Measurements from ENCODE around the gene ENTHD1. TPM values are rescaled to one million over a fixed set of nuclear protein-coding genes. Genes with fewer than 3 reads are reported as not detected.

Gene ENTHD1
- total and polyA plus RNA-seq, 2 of the 8 experiments (the other 6 are each of a cell fraction or from before 2014, with no cell fraction given), result not detected

GRCh38 chr22:39935116-39935515 lies 41.6 kb upstream of the ENTHD1 start:
- Histone ChIP-seq H3K18ac (ENCODE audit: extremely low read depth, low read length) (no peak overlapping the region), H2AFZ (ENCODE audit: low read length) (no peak overlapping the region), H4K5ac (ENCODE audit: insufficient read length, low read depth, low read length) (no peak overlapping the region), H3K23me2 (ENCODE audit: low read depth, low read length) (no peaks in the 10 kb centered on the region; the same call in 1 of the 2 replicates), H4K8ac (ENCODE audit: extremely low read depth, insufficient read depth, low read length) (no peak overlapping the region), H4K91ac (replicated peaks; ENCODE audit: insufficient read length, low read length) (no peak overlapping the region), H3K36me3 (ENCODE audit: control insufficient read depth in 2 of 4, insufficient read depth in 4 of 4, low read length in 3 of 4) (no peaks in the 10 kb centered on the region), H3K9ac (replicated peaks in 1 of 4; ENCODE audit: extremely low read depth in 1 of 4, low read depth in 3 of 4, low read length in 3 of 4) (no peak overlapping the region), H3K23ac (ENCODE audit: insufficient read length) (no peak overlapping the region), H3K14ac (ENCODE audit: insufficient read length) (no peak overlapping the region), H2BK20ac (ENCODE audit: low read length) (no peak overlapping the region), H3K4me3 (ENCODE audit: extremely low read depth in 1 of 4, insufficient read depth in 2 of 4, low read depth in 3 of 4, low read length in 4 of 4) (no peak overlapping the region), H4K20me1 (replicated peaks in 1 of 2; ENCODE audit: control insufficient read depth in 1 of 2, insufficient read depth in 2 of 2, low read length in 2 of 2) (no peaks in the 10 kb centered on the region), H3K4ac (replicated peaks; ENCODE audit: insufficient read length, low read depth, low read length) (no peak overlapping the region), H3K27ac (ENCODE audit: low read depth, low read length) (no peak overlapping the region), H2AK5ac (ENCODE audit: low read depth, low read length) (no peak overlapping the region), H3K4me2 (ENCODE audit: insufficient read depth in 1 of 2, low read depth in 2 of 2, low read length in 2 of 2) (no peak overlapping the region), H3K27me3 (replicated peaks in 1 of 4; ENCODE audit: control insufficient read depth in 3 of 4, extremely low read depth in 1 of 4, insufficient read depth in 3 of 4, low read length in 3 of 4) (no peaks in the 10 kb centered on the region; a peak in 1 of 7 replicates), H2BK15ac (ENCODE audit: low read length) (no peak overlapping the region), H3K79me1 (ENCODE audit: low read depth, low read length) (no peaks in the 10 kb centered on the region), H2BK12ac (ENCODE audit: low read depth, low read length) (no peak overlapping the region), H3K9me3 (ENCODE audit: insufficient read depth in 2 of 2, low read depth in 1 of 2, low read length in 1 of 2) (no peaks in the 10 kb centered on the region), H3K4me1 (replicated peaks in 1 of 4; ENCODE audit: control insufficient read depth in 3 of 4, insufficient read depth in 4 of 4, low read length in 3 of 4) (peaks cover 0 to 11% (median 4%) of the 10 kb centered on the region in 4 experiments; a peak in 6 of 7 replicates), H2BK5ac (ENCODE audit: low read depth, low read length) (no peak overlapping the region), H3K79me2 (ENCODE audit: control insufficient read depth in 1 of 2, insufficient read depth in 2 of 2, low read length in 2 of 2) (no peaks in the 10 kb centered on the region), H3K56ac (replicated peaks; ENCODE audit: insufficient read length, low read depth, low read length) (no peak overlapping the region), H2BK120ac (replicated peaks; ENCODE audit: low read depth, low read length) (no peak overlapping the region)
- no peak for DNase-seq (ENCODE audit: low read depth in 1 of 2, low spot score in 2 of 2)
- WGBS, 2 experiments (ENCODE audit: extremely low coverage in 1 of 2, insufficient coverage in 1 of 2, insufficient read length in 1 of 2, insufficient replicate concordance in 2 of 2, low coverage in 1 of 2, low lambda C conversion rate in 2 of 2, missing lambda C conversion rate in 1 of 2), result 81% methylated on average over 4 of the region's 4 CpGs; no CpG with 5 or more reads in 1 of the 2 experiments
- no peak for FAIRE-seq
- CTCF ChIA-PET (ENCODE audit: partially characterized antibody), result interaction anchor here (0.7 to 4.1 kb wide), 9 partner anchors 11 to 265 kb away, joined by 3 to 110 read pairs (median 4); no protein-coding TSS in a partner anchor
- POLR2A ChIA-PET (ENCODE audit: partially characterized antibody), result interaction anchor here (0.8 kb wide), 1 partner anchor 9 kb away, joined by 3 read pairs; no protein-coding TSS in a partner anchor
- TF ChIP-seq ATF2 (IDR thresholded peaks at IDR 0.05; ENCODE audit: low read length), result no peak
- no peak for TF ChIP-seq CBX8 (IDR thresholded peaks at IDR 0.05; ENCODE audit: borderline replicate concordance, low read depth, low read length)
- TF ChIP-seq RAD21 (IDR thresholded peaks at IDR 0.05 in 1 of 2, conservative IDR thresholded peaks at IDR 0.05 in 1 of 2; ENCODE audit: low read depth in 2 of 2, low read length in 2 of 2), result no peak
- TF ChIP-seq, protein P1, sequence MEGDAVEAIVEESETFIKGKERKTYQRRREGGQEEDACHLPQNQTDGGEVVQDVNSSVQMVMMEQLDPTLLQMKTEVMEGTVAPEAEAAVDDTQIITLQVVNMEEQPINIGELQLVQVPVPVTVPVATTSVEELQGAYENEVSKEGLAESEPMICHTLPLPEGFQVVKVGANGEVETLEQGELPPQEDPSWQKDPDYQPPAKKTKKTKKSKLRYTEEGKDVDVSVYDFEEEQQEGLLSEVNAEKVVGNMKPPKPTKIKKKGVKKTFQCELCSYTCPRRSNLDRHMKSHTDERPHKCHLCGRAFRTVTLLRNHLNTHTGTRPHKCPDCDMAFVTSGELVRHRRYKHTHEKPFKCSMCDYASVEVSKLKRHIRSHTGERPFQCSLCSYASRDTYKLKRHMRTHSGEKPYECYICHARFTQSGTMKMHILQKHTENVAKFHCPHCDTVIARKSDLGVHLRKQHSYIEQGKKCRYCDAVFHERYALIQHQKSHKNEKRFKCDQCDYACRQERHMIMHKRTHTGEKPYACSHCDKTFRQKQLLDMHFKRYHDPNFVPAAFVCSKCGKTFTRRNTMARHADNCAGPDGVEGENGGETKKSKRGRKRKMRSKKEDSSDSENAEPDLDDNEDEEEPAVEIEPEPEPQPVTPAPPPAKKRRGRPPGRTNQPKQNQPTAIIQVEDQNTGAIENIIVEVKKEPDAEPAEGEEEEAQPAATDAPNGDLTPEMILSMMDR (IDR thresholded peaks at IDR 0.05; ENCODE audit: control extremely low read depth in 1 of 3, insufficient read depth in 1 of 3, low read depth in 1 of 3, low read length in 3 of 3), result no peak
- TF ChIP-seq CHD1 (IDR thresholded peaks at IDR 0.05; ENCODE audit: low read depth, low read length), result no peak
- no peak for TF ChIP-seq SIRT6 (IDR thresholded peaks at IDR 0.05; ENCODE audit: low read length)
- no peak for TF ChIP-seq EGR1 (IDR thresholded peaks at IDR 0.05; ENCODE audit: borderline replicate concordance, low read depth, low read length)
- TF ChIP-seq EZH2 (IDR thresholded peaks at IDR 0.05; ENCODE audit: low read depth, low read length, severe bottlenecking), result no peak
- TF ChIP-seq YY1 (IDR thresholded peaks at IDR 0.05; ENCODE audit: low read depth, low read length), result no peak

All from H1 (cell line).